Measurements from ENCODE around the gene MGLL.

GRCh38 chr3:127860211-127860696 lies 37.9 kb upstream of the MGLL start:
- TF ChIP-seq CTCF (IDR thresholded peaks at IDR 0.05) (no peak), ZFX (IDR thresholded peaks at IDR 0.05; ENCODE audit: borderline replicate concordance) (no peak)

Measured in 22Rv1 (cell line).